Glomerular visceral epithelial cell (primary cell): ENCODE measurements around the gene PADI4.

Experiments
- DNase-seq: peaks from one replicate; pipeline ENCODE4 v3.0.0-alpha.2; 2016; ENCODE audit errors: extremely low spot score

The PADI4 gene

GRCh38 chr1:17307946-17308345 lies at the start of gene PADI4:
TSS of gene PADI4 (plus strand) at chr1:17308197. CDS start at chr1:17308223, 26 bp downstream.
- DNase-seq = no peak

GRCh38 chr1:17258758-17259130 lies 49.3 kb upstream of the PADI4 start:
- DNase-seq = no peak

- no peak for DNase-seq
Measured at GRCh38 chr1:17259233-17259873, 48.6 kb upstream of the PADI4 start.

GRCh38 chr1:17260264-17260663 lies 47.7 kb upstream of the PADI4 start:
- DNase-seq = no peak

- DNase-seq = no peak
Measured at GRCh38 chr1:17260738-17261137, 47.3 kb upstream of the PADI4 start.

- no peak for DNase-seq
Measured at GRCh38 chr1:17263936-17264335, 44.1 kb upstream of the PADI4 start.

- no peak for DNase-seq
Measured at GRCh38 chr1:17264470-17264869, 43.5 kb upstream of the PADI4 start.

GRCh38 chr1:17265162-17265561 lies 42.8 kb upstream of the PADI4 start:
- DNase-seq = peak; percentile 18

GRCh38 chr1:17265950-17266349 lies 42.0 kb upstream of the PADI4 start:
- DNase-seq = no peak

GRCh38 chr1:17270891-17271765 lies 36.9 kb upstream of the PADI4 start:
- DNase-seq = no peak

- no peak for DNase-seq
Measured at GRCh38 chr1:17272066-17272465, 35.9 kb upstream of the PADI4 start.

GRCh38 chr1:17272646-17273045 lies 35.4 kb upstream of the PADI4 start:
- DNase-seq = no peak

GRCh38 chr1:17273096-17273495 lies 34.9 kb upstream of the PADI4 start:
- DNase-seq = no peak

- DNase-seq = peak; percentile 39
Measured at GRCh38 chr1:17274186-17275170, 33.5 kb upstream of the PADI4 start.

- peak; percentile 70 for DNase-seq
Measured at GRCh38 chr1:17276568-17276967, 31.4 kb upstream of the PADI4 start.

GRCh38 chr1:17277511-17278159 lies 30.4 kb upstream of the PADI4 start:
- DNase-seq = no peak

GRCh38 chr1:17278996-17279830 lies 28.8 kb upstream of the PADI4 start:
- no peak for DNase-seq

- no peak for DNase-seq
Measured at GRCh38 chr1:17280436-17280835, 27.6 kb upstream of the PADI4 start.

GRCh38 chr1:17280894-17281293 lies 27.1 kb upstream of the PADI4 start:
- DNase-seq = no peak

- no peak for DNase-seq
Measured at GRCh38 chr1:17281775-17282181, 26.2 kb upstream of the PADI4 start.

GRCh38 chr1:17282836-17283235 lies 25.2 kb upstream of the PADI4 start:
- DNase-seq = no peak
